NB4 (cell line): ENCODE measurements around the gene PIK3AP1.

Source experiments
- DNase-seq: peaks from one replicate; pipeline ENCODE4 v3.0.0; 2010; ENCODE audit warnings: low read depth
- H3K4me3 ChIP-seq: one replicate; pipeline ENCODE4 v1.5.1; 2011; ENCODE audit warnings: mild to moderate bottlenecking, low read depth, low read length, moderate library complexity
- CTCF ChIP-seq: IDR thresholded peaks from one replicate; pipeline ENCODE4 v1.5.1; 2012; ENCODE audit warnings: low read depth, low read length
- MAX ChIP-seq: IDR thresholded peaks from 2 replicates; pipeline ENCODE4 v1.6.1; 2011; ENCODE audit warnings: low read depth, low read length
- MYC ChIP-seq: IDR thresholded peaks from 2 replicates; pipeline ENCODE4 v1.6.1; 2011; ENCODE audit warnings: low read depth, low read length
- POLR2A ChIP-seq: IDR thresholded peaks from 2 replicates; pipeline ENCODE4 v1.6.1; 2011; ENCODE audit warnings: mild to moderate bottlenecking; ENCODE audit not compliant: insufficient read length; ENCODE audit errors: extremely low read depth

Gene PIK3AP1

GRCh38 chr10:96646301-96646700 lies 74.0 kb downstream of the PIK3AP1 start:
- DNase-seq: no peak
- TF ChIP-seq MYC (no peak), MAX (no peak), POLR2A (no peak), CTCF (no peak)
- H3K4me3 ChIP-seq: no peak overlapping the region

GRCh38 chr10:96645191-96645721 lies 75.1 kb downstream of the PIK3AP1 start:
- DNase-seq: no peak
- no peak overlapping the region for H3K4me3 ChIP-seq
- TF ChIP-seq CTCF (no peak), MAX (no peak), MYC (no peak), POLR2A (no peak)

GRCh38 chr10:96643920-96644319 lies 76.4 kb downstream of the PIK3AP1 start:
- DNase-seq: no peak
- TF ChIP-seq POLR2A (no peak), MAX (no peak), MYC (no peak), CTCF (peak; percentile 16)
- no peak overlapping the region for H3K4me3 ChIP-seq

- peak; percentile 90 for DNase-seq
- TF ChIP-seq MAX (no peak), CTCF (peak; percentile 91)
- H3K4me3 ChIP-seq: no peak overlapping the region
Measured at GRCh38 chr10:96642973-96643372, 77.3 kb downstream of the PIK3AP1 start.

- H3K4me3 ChIP-seq: no peak overlapping the region
- DNase-seq: no peak
- TF ChIP-seq MYC: no peak
- TF ChIP-seq CTCF: no peak
- no peak for TF ChIP-seq MAX
- TF ChIP-seq POLR2A: no peak
Measured at GRCh38 chr10:96642530-96642929, 77.8 kb downstream of the PIK3AP1 start.
